ENCODE data around the gene KIAA0513. TPM values are rescaled to one million over a fixed set of nuclear protein-coding genes. Genes with fewer than 3 reads are reported as not detected.

Gene KIAA0513
- total and polyA plus RNA-seq, 10 of the 15 experiments (the other 5 are each of a cell fraction or from before 2014, with no cell fraction given), result 0.14 to 5.8 (median 2.0) TPM

- peak; percentile 81; the same call in 1 of the 2 replicates for TF ChIP-seq ZBTB4 (CRISPR knock-in tag; IDR thresholded peaks at IDR 0.05)
- no peak for TF ChIP-seq EP300 (IDR thresholded peaks at IDR 0.05; ENCODE audit: borderline replicate concordance in 1 of 2, control insufficient read depth in 1 of 2, low read depth in 2 of 2, low read length in 2 of 2)
- no peak for TF ChIP-seq CHD1 (IDR thresholded peaks at IDR 0.05; ENCODE audit: low read depth, low read length)
- no peak for TF ChIP-seq HDAC2 (IDR thresholded peaks at IDR 0.05)
- peak; percentile 72 for TF ChIP-seq ZBTB11 (CRISPR knock-in tag; IDR thresholded peaks at IDR 0.05)
- TF ChIP-seq MTA2 (IDR thresholded peaks at IDR 0.05; ENCODE audit: low read depth), result no peak
- TF ChIP-seq ZBED1 (IDR thresholded peaks at IDR 0.05; ENCODE audit: borderline replicate concordance), result no peak
- TF ChIP-seq POU2F2 (IDR thresholded peaks at IDR 0.05; ENCODE audit: borderline replicate concordance, low read depth, low read length), result no peak
- no peak for TF ChIP-seq TARDBP (IDR thresholded peaks at IDR 0.05; ENCODE audit: borderline replicate concordance)
- TF ChIP-seq POLR2AphosphoS5 (IDR thresholded peaks at IDR 0.05; ENCODE audit: low read length), result peak; percentile 46; the same call in 1 of the 2 replicates
- no peak for TF ChIP-seq IRF3 (IDR thresholded peaks at IDR 0.05)
- TF ChIP-seq JUNB (IDR thresholded peaks at IDR 0.05), result no peak
- no peak for TF ChIP-seq TCF7 (IDR thresholded peaks at IDR 0.05; ENCODE audit: borderline replicate concordance)
- TF ChIP-seq E4F1 (IDR thresholded peaks at IDR 0.05; ENCODE audit: borderline replicate concordance, partially characterized antibody), result no peak
- TF ChIP-seq NR2C2 (IDR thresholded peaks at IDR 0.05; ENCODE audit: borderline replicate concordance, control insufficient read depth, insufficient read length, low read depth), result no peak
- TF ChIP-seq BCL11A (IDR thresholded peaks at IDR 0.05; ENCODE audit: low read depth, low read length), result no peak
- TF ChIP-seq RAD51 (IDR thresholded peaks at IDR 0.05), result peak; percentile 98
- TF ChIP-seq IKZF2 (IDR thresholded peaks at IDR 0.05), result 0 out of 4 replicates have a peak, but pooled peaks of 1 of the 2 experiments have one; percentile 28
- TF ChIP-seq ZNF622 (IDR thresholded peaks at IDR 0.05), result no peak
These were observed at the start of gene KIAA0513 (continued) for GRCh38 chr16:85027349-85027957.

Data from GM12878 (cell line).